ENCODE results near the gene PYCR2. TPM values are rescaled to one million over a fixed set of nuclear protein-coding genes. Genes with fewer than 3 reads are reported as not detected.

The PYCR2 gene
- total and polyA plus RNA-seq, 2 of the 8 experiments (the other 6 are each of a cell fraction or from before 2014, with no cell fraction given), result 79.3 to 84.6 TPM

- TF ChIP-seq CHD7 (IDR thresholded peaks at IDR 0.05; ENCODE audit: insufficient replicate concordance, low read length) (no peak), HDAC6 (IDR thresholded peaks at IDR 0.05; ENCODE audit: low read depth, low read length) (no peak), RXRA (IDR thresholded peaks at IDR 0.05; ENCODE audit: insufficient read depth, low read depth, low read length) (no peak), BRCA1 (IDR thresholded peaks at IDR 0.05; ENCODE audit: low read depth, low read length) (no peak), FOSL1 (IDR thresholded peaks at IDR 0.05; ENCODE audit: insufficient read depth, low read depth, low read length) (no peak), KDM1A (IDR thresholded peaks at IDR 0.05; ENCODE audit: borderline replicate concordance, low read length) (no peak), SUZ12 (IDR thresholded peaks at IDR 0.05; ENCODE audit: low read length) (no peak), SP2 (IDR thresholded peaks at IDR 0.05; ENCODE audit: low read length) (no peak), TBP (IDR thresholded peaks at IDR 0.05; ENCODE audit: low read depth, low read length) (peak; percentile 31; the same call in 1 of the 2 replicates), TAF7 (optimal IDR thresholded peaks at IDR 0.05; ENCODE audit: borderline replicate concordance, low read depth, low read length) (no peak)
These were observed 12.6 kb downstream of the PYCR2 start (continued) for GRCh38 chr1:225911191-225912130.
